ENCODE data around the gene SKIDA1. TPM values are rescaled to one million over a fixed set of nuclear protein-coding genes. Genes with fewer than 3 reads are reported as not detected.

Gene SKIDA1
- total RNA-seq, 4 donors from 2014 or later = 0.39 to 5.2 (median 2.3) TPM

DNA sequence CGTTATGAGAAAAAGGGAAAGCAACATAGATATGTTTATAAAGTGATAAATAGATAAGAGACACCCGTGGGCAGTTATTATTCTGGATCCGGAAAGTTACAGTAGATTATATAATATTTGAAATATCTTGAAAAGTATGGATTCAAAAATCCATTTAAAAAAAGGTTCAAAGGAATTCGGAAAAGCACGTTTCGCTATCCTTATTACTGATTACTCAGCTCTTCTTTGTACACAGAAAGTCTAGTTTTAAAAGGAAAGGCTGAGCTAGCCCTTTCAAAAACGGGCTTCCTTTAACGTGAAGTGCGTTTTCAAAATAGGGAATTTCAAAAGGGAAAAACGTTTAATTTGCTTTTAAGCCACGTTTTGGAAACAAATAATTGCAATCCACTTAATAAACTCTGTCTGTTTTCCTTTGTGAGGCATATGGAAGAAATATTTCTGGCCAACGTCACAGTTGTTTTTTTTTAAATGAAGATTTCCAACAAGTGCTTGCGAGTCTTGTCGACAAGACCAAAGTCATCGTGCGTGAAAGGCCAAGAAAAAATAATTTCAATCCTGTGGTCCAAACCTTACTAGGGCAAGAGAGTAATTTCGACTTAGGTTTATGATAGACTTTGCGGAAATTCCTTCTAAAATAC is 2.2 kb upstream of the SKIDA1 start:
- Histone ChIP-seq H3K27ac (peak overlapping the region; percentile 95 to 99 (median 97)), H3K27me3 (no peaks in the 10 kb centered on the region), H3K9me3 (no peaks in the 10 kb centered on the region), H3K4me1 (peaks cover 0 to 49% (median 2%) of the 10 kb centered on the region in 4 donors), H3K4me3 (peak overlapping the region; percentile 37 to 73 (median 64)), H3K36me3 (no peaks in the 10 kb centered on the region)
- 7 to 10% methylated on average over 18 of the region's 18 CpGs for WGBS, 2 donors
- no peak for DNase-seq (ENCODE audit: low spot score in 2 of 2)
- TF ChIP-seq EP300 (IDR thresholded peaks at IDR 0.05) (no peak), POLR2A (IDR thresholded peaks at IDR 0.05) (no peak)
- TF ChIP-seq, protein P1, sequence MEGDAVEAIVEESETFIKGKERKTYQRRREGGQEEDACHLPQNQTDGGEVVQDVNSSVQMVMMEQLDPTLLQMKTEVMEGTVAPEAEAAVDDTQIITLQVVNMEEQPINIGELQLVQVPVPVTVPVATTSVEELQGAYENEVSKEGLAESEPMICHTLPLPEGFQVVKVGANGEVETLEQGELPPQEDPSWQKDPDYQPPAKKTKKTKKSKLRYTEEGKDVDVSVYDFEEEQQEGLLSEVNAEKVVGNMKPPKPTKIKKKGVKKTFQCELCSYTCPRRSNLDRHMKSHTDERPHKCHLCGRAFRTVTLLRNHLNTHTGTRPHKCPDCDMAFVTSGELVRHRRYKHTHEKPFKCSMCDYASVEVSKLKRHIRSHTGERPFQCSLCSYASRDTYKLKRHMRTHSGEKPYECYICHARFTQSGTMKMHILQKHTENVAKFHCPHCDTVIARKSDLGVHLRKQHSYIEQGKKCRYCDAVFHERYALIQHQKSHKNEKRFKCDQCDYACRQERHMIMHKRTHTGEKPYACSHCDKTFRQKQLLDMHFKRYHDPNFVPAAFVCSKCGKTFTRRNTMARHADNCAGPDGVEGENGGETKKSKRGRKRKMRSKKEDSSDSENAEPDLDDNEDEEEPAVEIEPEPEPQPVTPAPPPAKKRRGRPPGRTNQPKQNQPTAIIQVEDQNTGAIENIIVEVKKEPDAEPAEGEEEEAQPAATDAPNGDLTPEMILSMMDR (IDR thresholded peaks at IDR 0.05) = no peak

DNA sequence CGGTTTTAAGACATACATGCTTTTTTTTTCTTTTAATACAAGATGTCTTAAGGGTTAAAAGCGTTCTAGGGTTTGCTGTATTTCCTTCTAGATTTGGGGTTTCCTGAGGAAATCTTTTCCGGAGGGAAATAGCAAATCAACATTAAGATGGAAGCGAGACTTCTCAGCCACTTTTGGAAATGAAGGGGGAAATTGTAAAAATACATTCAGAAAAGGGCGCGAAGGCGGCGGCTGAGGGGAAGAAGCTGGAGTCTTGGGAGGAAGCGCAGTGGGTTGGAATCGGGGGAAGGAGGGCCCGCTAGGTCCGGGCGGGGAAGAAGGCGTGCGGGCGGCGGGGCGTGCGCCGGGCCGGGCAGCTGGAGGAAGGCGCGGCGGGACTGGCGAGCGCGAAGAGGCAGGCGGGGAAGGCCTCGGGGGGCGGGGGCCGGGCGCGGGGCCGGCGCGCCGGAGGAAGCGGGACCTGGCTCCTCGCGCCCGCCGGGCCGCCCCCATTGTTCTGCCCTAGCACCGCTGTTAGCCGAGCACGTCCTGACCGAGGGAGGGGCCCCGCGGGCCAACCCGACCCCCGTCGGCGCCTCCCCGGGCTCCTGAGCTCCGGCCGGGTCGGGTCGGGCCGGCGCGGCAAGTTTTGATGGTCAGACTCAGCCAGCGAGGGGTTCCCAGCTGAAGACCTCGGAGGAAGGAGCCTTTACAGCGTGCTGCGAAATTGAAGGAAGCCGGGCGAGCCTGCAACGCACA is 1.5 kb upstream of the SKIDA1 start:
- WGBS, 2 donors = 1% methylated on average over 49 to 55 of the region's 68 CpGs

DNA sequence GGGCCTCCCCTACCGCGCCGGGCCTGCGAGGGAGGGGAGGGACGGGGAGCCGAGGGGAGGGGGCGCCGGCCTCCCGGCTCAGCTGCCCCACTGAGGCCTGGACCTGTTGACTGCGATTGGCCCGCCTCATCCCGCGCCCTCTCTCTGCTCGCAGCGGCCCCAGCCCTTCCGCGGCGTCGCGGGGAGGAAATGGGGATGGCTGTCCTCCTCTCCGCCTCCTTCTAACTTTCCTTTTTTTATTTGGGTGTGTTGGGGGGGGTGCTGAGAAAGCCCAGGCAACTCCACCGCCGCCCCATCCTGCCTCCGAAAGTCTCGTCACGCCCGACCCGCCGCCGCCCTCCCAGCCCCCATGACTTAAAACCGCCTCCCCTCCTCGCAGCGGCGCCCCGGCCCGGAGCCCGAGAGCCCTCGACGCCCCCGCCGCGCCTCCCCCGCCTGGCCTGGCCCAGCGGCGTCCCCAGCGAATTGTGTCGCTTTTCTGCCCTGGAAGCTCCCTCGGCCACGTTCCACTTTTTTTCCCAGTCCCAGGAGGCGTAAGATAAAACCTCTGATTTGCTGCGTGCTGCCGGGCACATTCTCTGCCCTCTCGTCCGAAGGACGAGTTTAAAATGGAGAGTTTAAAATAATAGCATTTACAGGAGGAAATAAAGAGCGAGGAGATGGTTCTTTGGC is 842 bp upstream of the SKIDA1 start:
- peak; percentile 60 to 67 for DNase-seq (ENCODE audit: low spot score in 2 of 2)
- H3K4me3 ChIP-seq = peak overlapping the region; percentile 37 to 73 (median 64)
- WGBS, 2 donors = 1 to 2% methylated on average over 42 to 44 of the region's 56 CpGs
- TF ChIP-seq POLR2A (IDR thresholded peaks at IDR 0.05) (peak in 1 of 2 donors; percentile 51), EP300 (IDR thresholded peaks at IDR 0.05) (peak in 1 of 2 donors; percentile 53)
- TF ChIP-seq, protein P1 (IDR thresholded peaks at IDR 0.05) = no peak
- H3K4me1 ChIP-seq = peaks cover 0 to 50% (median 0%) of the 10 kb centered on the region in 4 donors
- no peaks in the 10 kb centered on the region for H3K36me3 ChIP-seq
- no peaks in the 10 kb centered on the region for H3K27me3 ChIP-seq
- no peaks in the 10 kb centered on the region for H3K9me3 ChIP-seq
- H3K27ac ChIP-seq = peak overlapping the region; percentile 95 to 99 (median 97)

More for the DNA sequence above, 1.5 kb upstream of the SKIDA1 start:
- H3K27ac ChIP-seq = peak overlapping the region; percentile 95 to 99 (median 97)
- peak; percentile 44 to 48 for DNase-seq (ENCODE audit: low spot score in 2 of 2)
- no peaks in the 10 kb centered on the region for H3K27me3 ChIP-seq
- TF ChIP-seq, protein P1 (IDR thresholded peaks at IDR 0.05) = no peak
- TF ChIP-seq POLR2A (IDR thresholded peaks at IDR 0.05) = peak in 1 of 2 donors; percentile 22
- TF ChIP-seq EP300 (IDR thresholded peaks at IDR 0.05) = peak in 1 of 2 donors; percentile 9
- no peaks in the 10 kb centered on the region for H3K9me3 ChIP-seq
- H3K4me1 ChIP-seq = peaks cover 0 to 46% (median 0%) of the 10 kb centered on the region in 4 donors
- H3K4me3 ChIP-seq = peak overlapping the region; percentile 37 to 73 (median 64)
- no peaks in the 10 kb centered on the region for H3K36me3 ChIP-seq

DNA sequence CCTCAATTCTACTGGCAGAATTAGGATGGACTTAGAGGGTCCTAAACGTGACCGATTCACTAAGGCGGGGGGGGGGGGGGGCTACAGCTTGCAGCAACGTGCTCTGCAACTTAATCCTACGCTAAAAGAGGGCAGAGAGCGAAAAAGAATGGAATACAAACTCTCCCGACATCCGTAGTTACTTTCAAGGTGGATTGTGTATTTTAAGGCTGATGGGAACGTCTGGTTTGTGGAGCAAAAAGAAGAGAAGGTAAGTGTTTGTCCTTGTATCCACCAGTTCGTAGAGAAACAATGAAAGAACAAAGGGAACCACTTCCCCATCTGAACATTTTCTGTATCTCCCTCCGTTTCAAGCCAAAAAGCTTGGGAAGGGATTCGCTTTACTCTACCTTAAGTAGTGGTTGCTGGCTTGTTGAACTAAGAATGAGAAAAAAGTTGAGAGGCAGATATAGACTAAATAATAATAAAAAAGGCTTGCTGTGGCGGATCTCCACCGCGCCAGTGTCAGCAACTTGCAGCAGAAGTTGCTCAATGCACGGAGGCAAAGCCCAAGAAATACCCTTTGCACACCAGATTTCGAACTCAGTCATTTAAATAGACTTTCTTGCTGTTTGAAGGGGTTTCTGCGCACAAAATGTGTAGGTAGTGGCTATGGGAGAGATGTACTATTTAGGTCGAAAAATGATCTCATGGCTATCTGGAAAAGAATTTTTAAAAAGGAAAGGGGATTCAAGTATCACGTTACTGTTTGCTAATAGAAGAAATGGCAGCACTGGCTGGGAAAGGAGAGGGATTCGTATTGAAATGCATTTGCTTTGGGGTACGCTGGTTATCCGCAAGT is 736 bp downstream of the SKIDA1 start:
- WGBS, 2 donors = 7% methylated on average over 23 of the region's 23 CpGs
- H3K9me3 ChIP-seq = no peaks in the 10 kb centered on the region
- H3K4me1 ChIP-seq = peaks cover 0 to 56% (median 0%) of the 10 kb centered on the region in 4 donors
- peak in 1 of 2 donors; percentile 38 for DNase-seq (ENCODE audit: low spot score in 2 of 2)
- no peak for TF ChIP-seq EP300 (IDR thresholded peaks at IDR 0.05)
- no peak for TF ChIP-seq POLR2A (IDR thresholded peaks at IDR 0.05)
- TF ChIP-seq, protein P1 (IDR thresholded peaks at IDR 0.05) = no peak
- no peaks in the 10 kb centered on the region for H3K36me3 ChIP-seq
- H3K4me3 ChIP-seq = peak overlapping the region; percentile 37 to 73 (median 64)
- H3K27ac ChIP-seq = peak overlapping the region; percentile 95 to 99 (median 97)
- H3K27me3 ChIP-seq = no peaks in the 10 kb centered on the region

Data from tibial nerve (tissue), 4 donors.